Upper lobe of left lung (tissue), 4 donors: Measurements from ENCODE around the gene CAB39.

ENCODE experiments used
- CTCF ChIP-seq, 6 experiments: fragments of 450-650 bp in 4 of 6; fragments of 200-600 bp in 2 of 6; sonication (generic) in 2 of 6; IDR thresholded peaks; one replicate each; pipeline ENCODE4 v1.5.1; 2016 to 2019; ENCODE audit warnings: antibody characterized with exemption in 6 of 6
- EP300 ChIP-seq, 4 donors: sonication (generic); formaldehyde crosslinking; IDR thresholded peaks; one replicate each; pipeline ENCODE4 v1.5.1; 2017; ENCODE audit warnings: antibody characterized with exemption in 4 of 4, control low read depth in 2 of 4
- POLR2A ChIP-seq, 4 donors: fragments of 450-650 bp; IDR thresholded peaks; one replicate each; pipeline ENCODE4 v1.5.1; 2016 to 2017; ENCODE audit warnings: antibody characterized with exemption in 4 of 4, mild to moderate bottlenecking in 2 of 4

DNA sequence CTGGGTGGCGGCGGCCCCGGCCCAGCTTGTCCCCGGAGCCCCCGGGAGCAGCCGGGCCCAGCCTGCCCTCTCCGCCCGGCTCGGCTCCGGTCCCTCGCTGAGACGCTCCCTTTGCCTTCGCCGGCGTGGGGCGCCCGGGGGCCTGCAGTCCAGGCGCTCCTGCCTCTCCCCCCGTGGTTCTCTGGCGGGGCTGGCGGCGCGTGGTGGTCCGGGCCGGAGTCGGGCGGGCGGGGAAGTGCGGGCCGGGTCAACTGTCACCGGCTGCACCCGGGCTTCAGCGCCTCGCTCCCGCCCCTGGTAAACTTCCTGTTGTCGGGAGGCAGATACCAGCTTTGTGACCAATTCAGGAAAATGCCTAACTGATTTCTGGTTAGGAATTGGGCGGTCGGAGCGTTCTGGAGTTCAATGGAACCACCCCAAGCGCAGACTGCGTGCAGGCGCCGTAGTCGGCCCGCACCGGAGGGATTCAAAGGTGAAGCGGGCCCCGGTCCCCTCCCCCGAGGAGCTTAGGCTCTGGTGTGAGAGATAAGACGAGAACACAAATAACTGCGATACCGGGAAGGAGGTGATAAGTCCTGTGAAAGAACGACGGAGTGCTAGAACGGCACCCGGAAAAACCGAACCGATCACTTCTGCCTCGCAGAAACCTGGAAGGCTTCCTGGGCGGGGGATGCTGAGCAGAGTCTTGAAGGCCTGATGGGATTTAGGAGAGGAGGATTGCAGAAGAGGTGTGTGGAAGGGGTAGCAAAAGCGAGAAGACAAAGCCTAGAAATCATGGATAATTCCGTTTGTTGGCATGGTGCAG is 891 bp downstream of the CAB39 start:
- TF ChIP-seq POLR2A (IDR thresholded peaks at IDR 0.05) (no peak), EP300 (IDR thresholded peaks at IDR 0.05) (no peak), CTCF (IDR thresholded peaks at IDR 0.05) (no peak)
